PFSK-1 (cell line): ENCODE results near the gene CD80.

Experiments
- FOXP2 ChIP-seq: optimal IDR thresholded peaks from 2 replicates; pipeline ENCODE3; 2011; ENCODE audit warnings: borderline replicate concordance, control low read depth, inconsistent platforms; ENCODE audit not compliant: insufficient read depth; ENCODE audit errors: extremely low read length, extremely low read depth
- POLR2AphosphoS5 ChIP-seq: IDR thresholded peaks from 2 replicates; pipeline ENCODE4 v1.6.1; 2012; ENCODE audit warnings: low read depth, mild to moderate bottlenecking, control low read depth, low read length, moderate library complexity
- REST ChIP-seq, 2 experiments: IDR thresholded peaks; 2 replicates each; pipeline versions ENCODE4 v1.6.1 to v1.8.0; 2011 to 2012; ENCODE audit warnings: low read depth in 2 of 2, low read length in 2 of 2, control low read depth in 1 of 2, inconsistent platforms in 1 of 2, mild to moderate bottlenecking in 1 of 2, moderate library complexity in 1 of 2; ENCODE audit not compliant: insufficient read depth in 1 of 2
- SIN3A ChIP-seq: IDR thresholded peaks from 2 replicates; pipeline ENCODE4 v1.6.1; 2012; ENCODE audit warnings: mild to moderate bottlenecking, low read length, moderate library complexity, borderline replicate concordance; ENCODE audit not compliant: insufficient read depth
- TAF1 ChIP-seq: IDR thresholded peaks from 2 replicates; pipeline ENCODE4 v1.6.1; 2012; ENCODE audit warnings: low read length, control low read depth, borderline replicate concordance; ENCODE audit not compliant: insufficient read depth

CD80 gene

GRCh38 chr3:119548341-119548740 lies 11.1 kb downstream of the CD80 start:
- TF ChIP-seq TAF1 (no peak), FOXP2 (no peak), REST (IDR thresholded peaks at IDR 0.05; ENCODE audit: insufficient read depth in 1 of 2, low read depth in 2 of 2, low read length in 2 of 2) (no peak), POLR2AphosphoS5 (no peak), SIN3A (no peak)

- TF ChIP-seq REST (IDR thresholded peaks at IDR 0.05; ENCODE audit: insufficient read depth in 1 of 2, low read depth in 2 of 2, low read length in 2 of 2) (no peak), POLR2AphosphoS5 (no peak), FOXP2 (no peak), TAF1 (no peak), SIN3A (no peak)
Measured at GRCh38 chr3:119547227-119547626, 12.2 kb downstream of the CD80 start.

GRCh38 chr3:119543147-119543546 lies 16.3 kb downstream of the CD80 start:
- no peak for TF ChIP-seq TAF1
- TF ChIP-seq REST (IDR thresholded peaks at IDR 0.05; ENCODE audit: insufficient read depth in 1 of 2, low read depth in 2 of 2, low read length in 2 of 2) = no peak

- TF ChIP-seq SIN3A (no peak), TAF1 (no peak), FOXP2 (no peak), POLR2AphosphoS5 (no peak), REST (IDR thresholded peaks at IDR 0.05; ENCODE audit: insufficient read depth in 1 of 2, low read depth in 2 of 2, low read length in 2 of 2) (no peak)
Measured at GRCh38 chr3:119542168-119542767, 17.1 kb downstream of the CD80 start.

- TF ChIP-seq POLR2AphosphoS5 = no peak
- TF ChIP-seq SIN3A = no peak
Measured at GRCh38 chr3:119541547-119541946, 17.9 kb downstream of the CD80 start.
